Measurements from ENCODE around the gene ARMC2.

The ARMC2 gene

GRCh38 chr6:108951351-108951953, 103.2 kb downstream of the ARMC2 start:
- Mint-ChIP-seq H3K27ac (no peak overlapping the region), H3K36me3 (no peaks in the 10 kb centered on the region), H3K4me1 (peaks cover 16% of the 10 kb centered on the region), H3K9me3 (no peaks in the 10 kb centered on the region), H3K27me3 (no peaks in the 10 kb centered on the region), H3K4me3 (no peak overlapping the region)
- ATAC-seq (ENCODE audit: low read depth) (no peak), DNase-seq (ENCODE audit: low spot score in 2 of 2) (no peak)

GRCh38 chr6:108952776-108953486, 104.7 kb downstream of the ARMC2 start:
- Mint-ChIP-seq H3K9me3 (no peaks in the 10 kb centered on the region), H3K4me1 (peaks cover 12% of the 10 kb centered on the region), H3K27ac (no peak overlapping the region), H3K36me3 (no peaks in the 10 kb centered on the region), H3K4me3 (no peak overlapping the region), H3K27me3 (no peaks in the 10 kb centered on the region)
- DNase-seq (ENCODE audit: low spot score in 2 of 2) = no peak
- ATAC-seq (ENCODE audit: low read depth) = no peak

GRCh38 chr6:108953681-108954080, 105.5 kb downstream of the ARMC2 start:
- Mint-ChIP-seq H3K4me3 (no peak overlapping the region), H3K27ac (no peak overlapping the region), H3K27me3 (no peaks in the 10 kb centered on the region), H3K36me3 (no peaks in the 10 kb centered on the region), H3K4me1 (peaks cover 7% of the 10 kb centered on the region), H3K9me3 (no peaks in the 10 kb centered on the region)
- DNase-seq (ENCODE audit: low spot score in 2 of 2) (no peak), ATAC-seq (ENCODE audit: low read depth) (no peak)

- Mint-ChIP-seq H3K9me3 (no peaks in the 10 kb centered on the region), H3K4me1 (peaks cover 16% of the 10 kb centered on the region), H3K27me3 (no peaks in the 10 kb centered on the region), H3K36me3 (no peaks in the 10 kb centered on the region), H3K27ac (no peak overlapping the region), H3K4me3 (no peak overlapping the region)
- no peak for DNase-seq (ENCODE audit: low spot score in 2 of 2)
- no peak for ATAC-seq (ENCODE audit: low read depth)
These were observed 107.2 kb downstream of the ARMC2 start for GRCh38 chr6:108955329-108955949.

- Mint-ChIP-seq H3K27me3 (no peaks in the 10 kb centered on the region), H3K36me3 (no peaks in the 10 kb centered on the region), H3K27ac (no peak overlapping the region), H3K4me1 (peaks cover 16% of the 10 kb centered on the region), H3K4me3 (no peak overlapping the region), H3K9me3 (no peaks in the 10 kb centered on the region)
- DNase-seq (ENCODE audit: low spot score in 2 of 2) = no peak
- ATAC-seq (ENCODE audit: low read depth) = no peak
These were observed 109.0 kb downstream of the ARMC2 start for GRCh38 chr6:108957221-108957620.

GRCh38 chr6:108958900-108959770, 110.9 kb downstream of the ARMC2 start:
- Mint-ChIP-seq H3K36me3 (no peaks in the 10 kb centered on the region), H3K4me1 (peaks cover 16% of the 10 kb centered on the region), H3K27me3 (no peaks in the 10 kb centered on the region), H3K27ac (no peak overlapping the region), H3K9me3 (no peaks in the 10 kb centered on the region), H3K4me3 (no peak overlapping the region)
- ATAC-seq (ENCODE audit: low read depth) = peak; percentile 37
- no peak for DNase-seq (ENCODE audit: low spot score in 2 of 2)

GRCh38 chr6:108959972-108960582, 111.9 kb downstream of the ARMC2 start:
- Mint-ChIP-seq H3K36me3 (no peaks in the 10 kb centered on the region), H3K4me3 (no peak overlapping the region), H3K27me3 (no peaks in the 10 kb centered on the region), H3K9me3 (no peaks in the 10 kb centered on the region), H3K27ac (no peak overlapping the region), H3K4me1 (peaks cover 14% of the 10 kb centered on the region)
- DNase-seq (ENCODE audit: low spot score in 2 of 2) = no peak
- ATAC-seq (ENCODE audit: low read depth) = no peak

- no peak overlapping the region for H3K27ac Mint-ChIP-seq
- ATAC-seq (ENCODE audit: low read depth) = no peak
- no peaks in the 10 kb centered on the region for H3K36me3 Mint-ChIP-seq
- H3K4me3 Mint-ChIP-seq = no peak overlapping the region
- DNase-seq (ENCODE audit: low spot score in 2 of 2) = no peak
- no peaks in the 10 kb centered on the region for H3K9me3 Mint-ChIP-seq
- peaks cover 11% of the 10 kb centered on the region for H3K4me1 Mint-ChIP-seq
- no peaks in the 10 kb centered on the region for H3K27me3 Mint-ChIP-seq
These were observed 112.4 kb downstream of the ARMC2 start for GRCh38 chr6:108960601-108961000.

- Mint-ChIP-seq H3K27ac (no peak overlapping the region), H3K4me3 (no peak overlapping the region), H3K27me3 (no peaks in the 10 kb centered on the region), H3K4me1 (peaks cover 10% of the 10 kb centered on the region), H3K9me3 (no peaks in the 10 kb centered on the region), H3K36me3 (no peaks in the 10 kb centered on the region)
- ATAC-seq (ENCODE audit: low read depth) = no peak
- DNase-seq (ENCODE audit: low spot score in 2 of 2) = no peak
These were observed 112.9 kb downstream of the ARMC2 start for GRCh38 chr6:108961077-108961476.

GRCh38 chr6:108961985-108962384, 113.8 kb downstream of the ARMC2 start:
- H3K27ac Mint-ChIP-seq = no peak overlapping the region
- no peak for ATAC-seq (ENCODE audit: low read depth)
- H3K4me3 Mint-ChIP-seq = no peak overlapping the region
- H3K9me3 Mint-ChIP-seq = no peaks in the 10 kb centered on the region
- H3K27me3 Mint-ChIP-seq = no peaks in the 10 kb centered on the region
- H3K36me3 Mint-ChIP-seq = no peaks in the 10 kb centered on the region
- H3K4me1 Mint-ChIP-seq = peaks cover 11% of the 10 kb centered on the region
- no peak for DNase-seq (ENCODE audit: low spot score in 2 of 2)

- no peak overlapping the region for H3K4me3 Mint-ChIP-seq
- H3K27ac Mint-ChIP-seq = no peak overlapping the region
- peaks cover 4% of the 10 kb centered on the region for H3K4me1 Mint-ChIP-seq
- H3K9me3 Mint-ChIP-seq = no peaks in the 10 kb centered on the region
- H3K27me3 Mint-ChIP-seq = no peaks in the 10 kb centered on the region
- no peak for ATAC-seq (ENCODE audit: low read depth)
- no peak for DNase-seq (ENCODE audit: low spot score in 2 of 2)
- H3K36me3 Mint-ChIP-seq = no peaks in the 10 kb centered on the region
These were observed 118.0 kb downstream of the ARMC2 start for GRCh38 chr6:108966251-108966650.

GRCh38 chr6:108966855-108967755, 118.9 kb downstream of the ARMC2 start:
- H3K36me3 Mint-ChIP-seq = no peaks in the 10 kb centered on the region
- H3K9me3 Mint-ChIP-seq = no peaks in the 10 kb centered on the region
- no peaks in the 10 kb centered on the region for H3K27me3 Mint-ChIP-seq
- peak; percentile 39 for ATAC-seq (ENCODE audit: low read depth)
- no peak overlapping the region for H3K4me3 Mint-ChIP-seq
- peaks cover 4% of the 10 kb centered on the region for H3K4me1 Mint-ChIP-seq
- H3K27ac Mint-ChIP-seq = no peak overlapping the region
- no peak for DNase-seq (ENCODE audit: low spot score in 2 of 2)

Measured in memory B cell (primary cell).